Activated naive CD4-positive, alpha-beta T cell treated with anti-CD3 and anti-CD28 coated beads, Interleukin-2, amount 50 U/mL, for 16 hours (primary cell): ENCODE results near the gene PRG2.
"Not testable (repeated sequence)": the region's sequence is repeated elsewhere in the genome, so short reads cannot be mapped to it uniquely, and the experiment has no call there.

ENCODE experiments used
- DNase-seq: peaks from one replicate; pipeline ENCODE4 v3.0.0-alpha.2; 2020

PRG2 gene

DNA sequence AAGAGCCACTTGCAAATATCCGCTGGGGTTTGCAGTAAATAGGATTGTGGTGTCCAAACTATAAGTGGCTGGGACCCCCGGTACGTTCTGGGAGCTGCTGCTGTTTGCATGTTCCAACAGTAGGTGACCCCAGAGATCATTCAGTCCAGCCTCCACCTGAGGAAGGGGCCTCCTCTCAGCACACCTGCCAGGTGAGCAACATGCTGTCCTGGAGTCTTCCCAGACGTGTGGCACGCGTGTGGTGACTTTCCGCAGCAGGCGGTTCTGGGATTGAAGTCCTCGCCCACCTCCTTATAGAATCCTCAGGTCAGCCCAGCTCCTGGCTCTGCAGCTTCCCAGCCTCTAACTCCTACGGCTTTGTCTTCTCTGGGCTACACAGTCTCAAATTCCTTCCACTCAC, 45.6 kb downstream of the PRG2 start:
- DNase-seq = no peak

DNA sequence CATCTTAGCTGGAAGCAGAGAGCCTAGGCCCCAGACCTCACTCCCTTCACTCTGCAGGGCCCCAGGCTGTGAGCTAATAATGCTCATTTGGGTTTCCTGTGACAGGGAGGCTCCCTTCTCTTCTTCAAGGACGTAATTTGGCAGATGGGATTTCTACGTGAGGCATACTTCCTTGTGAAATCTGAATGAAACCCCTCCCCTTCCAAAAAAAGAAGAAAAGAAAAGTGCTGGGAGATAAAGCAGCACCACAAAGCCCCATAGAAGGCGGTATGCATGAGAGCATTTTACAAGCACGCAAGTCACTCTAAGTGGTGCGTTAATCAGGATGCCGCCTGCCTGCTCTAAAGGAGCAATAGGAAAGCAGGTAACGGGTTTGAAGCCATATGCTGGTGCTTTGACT, 46.6 kb downstream of the PRG2 start:
- DNase-seq = no peak

DNA sequence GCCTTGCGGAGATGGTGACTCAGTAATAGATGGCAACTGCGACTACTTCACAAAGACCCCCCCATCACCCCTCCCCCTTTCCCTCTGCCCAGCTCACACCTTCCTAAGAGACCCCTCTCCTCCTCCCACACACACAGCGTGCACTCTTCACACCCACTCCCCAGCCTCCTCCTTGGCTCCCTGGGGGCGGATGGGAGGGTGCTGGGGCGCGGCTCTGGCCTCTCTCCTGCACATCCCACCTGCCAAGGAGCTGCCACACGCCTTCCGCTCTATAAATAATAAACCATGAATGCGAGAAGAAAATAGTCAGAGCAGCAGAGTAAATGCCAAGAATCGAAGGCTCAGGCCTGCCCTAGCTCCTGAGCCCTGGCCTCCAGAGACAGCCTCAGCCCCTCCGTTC, 47.7 kb downstream of the PRG2 start:
- no peak for DNase-seq

DNA sequence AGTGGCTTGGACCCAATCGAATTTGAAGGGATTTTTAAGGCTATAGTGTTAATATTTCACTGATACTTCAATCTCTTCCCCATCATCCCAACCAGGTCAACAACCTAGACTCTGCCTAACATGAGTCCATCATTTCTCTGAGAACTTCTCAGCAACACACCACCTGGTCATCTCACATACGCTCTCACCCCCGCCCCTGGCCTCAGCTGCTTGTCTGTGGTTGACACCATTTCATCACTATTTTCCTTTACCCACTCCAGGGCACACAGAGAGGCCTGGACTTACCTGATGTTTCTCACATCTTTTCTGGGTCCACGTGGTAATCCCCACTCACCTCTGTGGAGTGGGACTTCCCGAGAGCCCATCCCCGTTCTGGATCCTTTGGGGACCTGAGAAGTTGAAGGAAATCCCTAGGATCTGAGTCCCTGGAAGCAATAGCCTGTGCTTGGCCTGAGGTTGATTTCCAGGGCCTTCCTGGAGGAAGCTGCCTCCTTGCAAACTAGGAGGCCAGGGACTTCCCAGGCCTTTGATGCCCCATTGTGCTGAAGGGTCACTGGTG, 49.1 kb downstream of the PRG2 start:
- DNase-seq = no peak

DNA sequence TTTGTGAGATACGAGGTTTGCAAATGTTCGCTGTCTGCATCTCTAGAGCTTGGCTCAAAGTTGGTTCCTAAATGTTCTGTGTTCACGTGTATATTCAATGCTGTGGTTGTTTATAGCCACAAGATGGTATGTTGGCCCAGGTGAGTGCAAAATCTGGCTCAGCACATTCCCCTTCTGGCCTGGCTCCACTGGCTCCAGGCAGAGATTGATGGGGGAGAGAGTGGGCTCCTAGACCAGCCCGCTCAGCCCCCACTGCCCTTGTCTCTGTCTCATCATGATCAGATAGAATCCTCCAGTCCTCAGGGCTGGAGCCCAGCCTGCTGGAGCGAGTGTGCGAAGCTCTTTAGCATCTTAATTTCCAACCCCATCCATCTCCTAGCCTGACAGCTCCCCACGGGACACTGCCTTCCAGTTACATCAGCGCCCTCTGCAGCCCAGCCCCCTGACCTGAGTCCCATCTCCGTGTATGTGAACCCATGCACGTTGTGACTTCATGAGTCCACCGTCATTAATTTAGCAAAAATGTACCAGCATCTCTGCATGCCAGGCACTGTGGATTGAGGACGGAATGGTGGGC, 50.3 kb downstream of the PRG2 start:
- DNase-seq = no peak

DNA sequence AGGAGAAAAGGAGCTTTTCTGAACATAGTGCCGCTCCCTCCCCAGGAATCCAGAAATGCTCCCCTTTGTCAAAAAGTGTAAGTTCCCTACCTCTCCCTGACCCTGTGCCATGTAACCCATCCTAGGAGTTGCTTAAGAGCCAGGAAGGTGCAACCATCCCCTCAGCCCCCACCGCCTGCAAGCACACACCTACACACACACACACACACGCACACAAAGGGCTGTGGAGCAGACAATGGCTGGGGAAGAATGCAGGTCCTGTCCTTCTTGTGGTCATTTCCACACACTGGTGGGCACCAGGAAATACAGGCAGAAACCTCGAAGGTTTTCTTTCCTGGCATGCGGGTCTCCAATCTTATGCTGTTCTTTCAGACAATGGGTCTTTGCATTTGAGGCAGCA, 51.1 kb downstream of the PRG2 start:
- DNase-seq = no peak

DNA sequence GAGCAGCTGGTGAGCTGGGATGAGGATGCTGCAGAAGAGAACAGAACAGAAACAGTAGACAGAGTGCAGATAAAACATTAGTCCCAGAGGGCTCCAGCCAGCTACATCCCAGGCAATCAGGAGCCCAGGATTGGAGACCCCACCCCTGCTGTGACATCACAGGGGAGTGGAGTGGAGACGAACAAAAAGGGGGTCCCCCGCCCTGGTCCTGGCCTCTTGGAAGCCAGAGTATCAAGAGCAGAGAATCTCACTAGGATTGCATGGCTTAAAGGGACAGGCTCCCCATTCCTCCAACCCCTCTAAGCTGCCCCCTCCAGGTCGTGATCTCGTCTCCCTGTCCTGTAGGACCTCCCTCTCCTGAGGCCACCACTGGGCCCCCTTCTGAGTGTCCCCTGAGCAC, 52.3 kb downstream of the PRG2 start, which contains the start of gene P2RX3:
TSS of gene P2RX3 (plus strand) at position 211 of the 400 bp plus-strand sequence. CDS start 199 bp downstream, outside the sequence.
- DNase-seq = no peak

DNA sequence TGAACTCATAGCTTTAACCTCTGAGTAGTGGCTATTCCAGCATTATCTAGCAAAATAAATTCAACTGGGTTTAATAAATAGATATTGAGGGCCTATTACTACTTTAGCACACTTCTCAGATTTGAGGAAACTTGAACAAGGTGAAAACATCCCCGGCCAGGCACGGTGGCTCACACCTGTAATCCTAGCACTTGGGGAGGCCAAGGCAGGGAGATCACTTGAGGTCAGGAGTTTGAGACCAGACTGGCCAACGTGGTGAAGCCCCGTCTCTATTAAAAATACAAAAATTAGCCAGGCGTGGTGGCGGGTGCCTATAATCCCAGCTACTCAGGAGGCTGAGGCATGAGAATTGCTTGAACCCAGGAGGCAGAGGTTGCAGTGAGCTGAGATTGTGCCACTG, 53.6 kb downstream of the PRG2 start:
- not testable (repeated sequence) for DNase-seq
